GM19238 (cell line): ENCODE data around the gene KASH5.

ENCODE experiments used
- DNase-seq: peaks from one replicate; pipeline ENCODE4 v3.0.0; 2011; ENCODE audit warnings: low spot score; ENCODE audit not compliant: insufficient read length

Gene KASH5, protein sequence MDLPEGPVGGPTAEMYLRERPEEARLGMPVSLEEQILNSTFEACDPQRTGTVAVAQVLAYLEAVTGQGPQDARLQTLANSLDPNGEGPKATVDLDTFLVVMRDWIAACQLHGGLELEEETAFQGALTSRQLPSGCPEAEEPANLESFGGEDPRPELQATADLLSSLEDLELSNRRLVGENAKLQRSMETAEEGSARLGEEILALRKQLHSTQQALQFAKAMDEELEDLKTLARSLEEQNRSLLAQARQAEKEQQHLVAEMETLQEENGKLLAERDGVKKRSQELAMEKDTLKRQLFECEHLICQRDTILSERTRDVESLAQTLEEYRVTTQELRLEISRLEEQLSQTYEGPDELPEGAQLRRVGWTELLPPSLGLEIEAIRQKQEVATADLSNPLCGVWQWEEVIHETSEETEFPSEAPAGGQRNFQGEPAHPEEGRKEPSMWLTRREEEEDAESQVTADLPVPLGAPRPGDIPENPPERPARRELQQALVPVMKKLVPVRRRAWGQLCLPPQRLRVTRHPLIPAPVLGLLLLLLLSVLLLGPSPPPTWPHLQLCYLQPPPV

DNA sequence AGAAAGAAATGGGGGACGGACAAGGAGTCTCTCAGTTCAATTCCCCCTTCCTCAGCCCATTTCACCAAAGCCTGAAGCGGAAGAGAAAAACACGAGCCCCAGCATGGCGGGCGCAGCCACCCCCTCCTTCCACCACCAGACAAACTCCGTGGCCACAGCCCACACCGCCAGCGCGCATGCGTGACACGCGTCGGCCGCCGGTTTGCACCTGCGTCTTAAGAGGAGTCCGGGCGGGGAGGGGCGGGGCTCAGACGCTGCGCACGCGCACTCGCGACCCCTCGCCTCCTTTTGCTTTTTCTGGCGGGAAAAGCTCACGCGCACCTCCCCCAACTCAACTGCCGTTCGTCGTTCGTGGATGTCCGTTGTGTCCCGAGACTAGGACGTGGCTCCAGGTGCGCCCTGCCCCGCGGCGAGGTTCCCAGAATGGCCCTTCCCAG is at the start of gene KASH5:
Gene KASH5, plus strand, starts transcription at position 314 of the 437 bp plus-strand sequence. CDS start 2,635 bp downstream, outside the sequence.
- DNase-seq: no peak

GRCh38 chr19:49338691-49339300 is 49.3 kb upstream of the KASH5 start:
- no peak for DNase-seq

DNA sequence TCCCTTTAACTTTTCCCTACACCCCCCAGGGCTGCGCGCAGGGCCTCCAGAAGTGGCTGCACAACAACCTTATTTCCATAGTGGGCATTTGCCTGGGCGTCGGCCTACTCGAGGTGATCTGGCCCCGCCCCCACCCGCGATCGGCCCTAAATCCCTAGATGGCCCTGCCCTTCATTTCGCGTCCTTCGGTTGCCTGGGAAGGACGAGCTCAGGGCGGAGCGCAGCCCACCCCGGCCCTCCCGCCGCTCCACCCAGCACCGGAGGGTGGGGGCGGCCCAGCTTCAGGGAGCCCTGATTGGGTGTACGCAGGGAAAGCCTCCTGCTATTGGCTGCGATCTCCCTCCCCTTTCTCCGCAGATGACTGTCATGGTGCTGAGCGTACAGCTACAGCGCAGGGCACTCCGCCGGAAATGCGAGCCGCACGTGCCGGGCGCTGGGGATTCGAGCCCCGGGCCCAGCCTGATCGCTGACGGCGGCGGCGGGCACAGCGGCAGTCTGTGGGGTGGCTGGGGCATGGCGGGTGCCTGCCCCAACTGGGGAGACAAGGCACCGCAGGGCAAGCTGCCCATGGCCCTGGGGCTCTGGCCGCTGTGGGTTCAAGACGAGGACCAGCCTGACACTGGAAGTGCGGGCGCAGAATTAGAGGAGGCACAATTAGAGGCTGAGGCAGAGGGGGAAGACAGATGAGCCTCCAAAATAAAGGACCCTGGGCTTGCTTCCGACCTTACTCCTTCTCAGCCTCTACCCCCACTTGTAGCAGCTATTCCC is 48.6 kb upstream of the KASH5 start:
- no peak for DNase-seq

GRCh38 chr19:49340069-49340864 is 47.8 kb upstream of the KASH5 start:
- peak; percentile 98 for DNase-seq

GRCh38 chr19:49340865-49341718 is 47.0 kb upstream of the KASH5 start:
- DNase-seq: no peak

DNA sequence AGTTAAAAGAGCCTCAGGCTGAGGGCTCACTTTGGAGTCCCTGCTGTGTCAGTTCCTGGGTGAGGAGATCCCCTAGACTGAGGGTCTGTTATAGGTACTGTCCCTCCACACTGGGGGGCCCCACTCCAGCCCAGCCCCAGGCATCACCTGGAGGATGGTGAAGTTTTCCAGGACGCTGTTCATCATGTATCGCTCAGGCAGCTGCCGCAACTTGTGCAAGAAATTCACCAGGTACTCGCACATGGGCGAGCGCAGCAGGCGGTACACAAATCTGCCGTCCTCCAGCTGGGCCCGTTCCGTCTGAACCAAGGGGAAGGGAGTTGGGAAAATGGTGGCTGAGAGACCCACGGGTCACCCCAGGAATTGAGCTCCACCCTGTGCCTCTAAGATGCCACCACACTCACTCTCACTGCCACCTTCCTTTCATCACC is 45.7 kb upstream of the KASH5 start:
- DNase-seq: no peak

DNA sequence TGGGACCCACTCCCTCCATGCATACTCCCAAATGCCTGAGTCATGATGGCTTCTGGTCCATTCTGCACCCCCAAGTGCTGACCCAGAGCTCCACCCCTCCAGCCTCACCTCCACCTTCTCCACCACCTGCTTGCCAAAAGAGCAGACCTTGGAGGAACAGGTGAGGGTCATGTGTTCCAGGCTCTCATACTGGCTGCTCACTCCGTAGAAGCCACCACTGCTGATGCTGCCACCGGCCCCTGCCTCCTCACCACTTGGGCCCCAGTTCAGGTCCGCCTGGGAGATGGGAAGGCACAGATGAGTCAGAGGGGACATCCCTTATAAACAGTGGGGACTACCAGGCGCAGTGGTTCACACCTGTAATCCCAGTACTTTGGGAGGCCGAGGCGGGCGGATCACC is 44.9 kb upstream of the KASH5 start:
- DNase-seq: no peak

GRCh38 chr19:49344505-49345423 is 43.3 kb upstream of the KASH5 start:
- no peak for DNase-seq

DNA sequence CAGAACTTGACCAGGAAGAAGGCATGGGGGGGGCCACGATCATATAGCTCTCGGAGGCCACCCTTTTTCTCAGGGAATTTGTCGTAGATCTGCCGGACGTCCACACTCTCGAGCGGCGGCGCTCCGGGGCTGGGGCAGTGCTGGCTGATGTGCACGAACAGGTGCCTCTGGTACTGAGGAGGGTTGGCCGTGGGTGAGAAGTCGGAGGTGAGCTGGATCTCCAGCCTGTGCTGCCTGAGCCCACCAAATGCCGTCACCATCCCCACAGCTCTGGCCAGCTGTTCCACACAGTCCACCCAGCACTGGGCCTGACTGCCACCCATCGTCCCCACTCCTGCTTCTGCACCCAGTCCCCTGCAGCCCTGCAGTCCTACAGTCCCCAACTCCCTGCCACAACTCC is 40.9 kb upstream of the KASH5 start:
- DNase-seq: no peak

DNA sequence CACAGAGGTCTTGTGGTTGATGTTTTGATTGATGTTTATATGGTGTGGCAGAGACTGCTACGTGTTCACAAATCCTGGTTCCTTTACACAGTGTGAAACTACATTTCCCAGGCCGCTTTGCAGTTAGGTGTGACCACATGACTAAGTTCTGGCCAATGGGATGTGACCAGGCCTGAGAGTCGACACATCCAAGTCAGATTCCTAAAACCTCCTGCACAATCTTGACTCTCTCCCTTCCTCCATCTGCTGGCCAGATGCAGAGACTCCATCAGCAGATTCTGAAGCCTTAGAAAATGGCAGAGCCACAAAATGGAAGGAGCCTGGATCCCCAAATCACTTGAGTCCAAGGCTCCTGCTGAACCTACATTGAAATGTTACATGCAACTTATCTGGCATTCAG is 40.2 kb upstream of the KASH5 start:
- no peak for DNase-seq

- DNase-seq: no peak
Measured at GRCh38 chr19:49348305-49349189, 39.5 kb upstream of the KASH5 start.

DNA sequence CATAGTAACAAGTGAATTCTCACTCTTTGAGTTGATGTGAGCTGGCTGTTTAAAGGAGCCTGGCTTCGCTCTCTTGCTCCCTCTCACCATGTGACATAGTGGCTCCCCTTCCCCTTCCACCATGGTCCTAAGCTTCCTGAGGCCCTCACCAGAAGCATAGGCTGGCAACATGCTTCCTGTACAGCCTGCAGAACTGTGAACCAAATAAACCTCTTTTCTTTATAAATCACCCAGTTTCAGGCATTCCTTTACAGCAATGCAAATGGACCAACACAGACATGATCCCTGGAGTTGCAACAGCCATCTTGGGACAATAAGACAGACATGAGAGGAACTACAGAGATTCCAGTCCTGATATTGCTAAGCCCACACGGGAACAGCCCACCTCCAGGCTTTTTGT is 38.5 kb upstream of the KASH5 start:
- no peak for DNase-seq

GRCh38 chr19:49355909-49356353 is 32.1 kb upstream of the KASH5 start:
- no peak for DNase-seq

DNA sequence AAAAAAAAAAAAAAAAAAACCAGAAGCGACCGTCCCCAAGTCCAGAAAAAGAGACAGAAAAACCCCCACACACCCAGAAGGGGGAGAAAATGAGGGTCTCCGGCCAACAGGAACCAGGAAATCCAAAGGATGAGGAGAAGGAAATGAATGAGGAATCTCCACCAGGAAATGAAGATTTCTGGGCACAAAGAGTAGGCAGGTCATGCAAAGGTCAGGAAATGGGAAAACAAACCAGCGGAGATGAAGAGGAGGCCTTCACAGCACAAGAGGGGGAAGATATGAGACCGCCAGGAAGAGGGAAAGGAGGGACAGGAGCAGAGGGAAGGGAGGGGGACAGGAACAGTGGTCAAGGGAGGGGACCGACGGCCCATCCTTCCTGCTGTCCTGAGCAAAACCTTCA is 31.7 kb upstream of the KASH5 start:
- no peak for DNase-seq

DNA sequence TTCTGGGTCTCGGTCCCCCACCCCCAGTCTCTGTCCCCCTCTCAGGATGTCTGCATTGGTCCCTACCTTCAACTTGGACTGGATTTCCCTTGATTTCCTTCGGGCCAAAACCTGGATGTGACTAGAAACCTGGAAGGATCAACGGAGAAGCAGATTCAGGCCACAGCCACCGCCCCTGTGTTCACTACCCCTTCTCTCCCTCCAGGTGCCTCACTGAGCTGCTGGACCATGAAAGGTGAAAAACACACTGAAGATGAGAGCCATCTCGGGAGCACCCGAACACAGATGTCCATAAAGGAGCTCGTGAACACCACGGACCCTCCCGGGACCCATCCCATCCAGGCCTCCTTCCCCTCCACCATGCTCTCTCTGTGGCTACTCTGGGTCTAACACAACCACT is 30.9 kb upstream of the KASH5 start:
- DNase-seq: no peak

GRCh38 chr19:49359851-49360820 is 27.9 kb upstream of the KASH5 start:
- no peak for DNase-seq
